Peyer's patch (tissue), 4 donors: ENCODE data around the gene ABHD12. TPM values are rescaled to one million over a fixed set of nuclear protein-coding genes. Genes with fewer than 3 reads are reported as not detected.

Source experiments
- DNase-seq, 3 donors: peaks; one replicate each; pipeline ENCODE4 v3.0.0-alpha.2; 2017 to 2019
- H3K27ac ChIP-seq, 4 donors: fragments of 200-600 bp; sonication (generic); one replicate each; pipeline ENCODE4 v1.5.1; 2016 to 2019
- H3K27me3 ChIP-seq, 2 donors: fragments of 200-600 bp; sonication (generic); one replicate each; pipeline ENCODE4 v1.5.1; 2019
- H3K36me3 ChIP-seq, 3 donors: fragments of 200-600 bp; sonication (generic); one replicate each; pipeline ENCODE4 v1.5.1; 2016 to 2019
- H3K4me1 ChIP-seq, 4 donors: fragments of 200-600 bp; sonication (generic); one replicate each; pipeline ENCODE4 v1.5.1; 2016 to 2019
- H3K4me3 ChIP-seq, 4 donors: fragments of 200-600 bp; sonication (generic); 1 replicate in 3 of 4; 2 replicates in 1 of 4; pipeline ENCODE4 v1.5.1; 2016 to 2019; ENCODE audit warnings: mild to moderate bottlenecking in 1 of 4
- H3K9me3 ChIP-seq, 4 donors: fragments of 200-600 bp; sonication (generic); one replicate each; pipeline ENCODE4 v1.5.1; 2016 to 2019; ENCODE audit warnings: mild to moderate bottlenecking in 1 of 4
- POLR2A ChIP-seq, 2 donors: fragments of 450-650 bp; IDR thresholded peaks; one replicate each; pipeline ENCODE4 v1.5.1; 2017; ENCODE audit warnings: antibody characterized with exemption in 2 of 2, mild to moderate bottlenecking in 2 of 2, moderate library complexity in 2 of 2
- total RNA-seq, 4 donors: library from RNA; depleted of rRNA; stranded (reverse); fragments of >200 nt; gene quantifications; one replicate each; pipeline ENCODE4 v1.1.0, GENCODE V29; 2016
- TF ChIP-seq, protein P1 (sequence below), 6 experiments: fragments of 450-650 bp in 4 of 6; fragments of 200-600 bp in 2 of 6; sonication (generic) in 1 of 6; IDR thresholded peaks; one replicate each; pipeline ENCODE4 v1.5.1; 2017 to 2019; ENCODE audit warnings: antibody characterized with exemption in 6 of 6, mild to moderate bottlenecking in 3 of 6, moderate library complexity in 1 of 6

Gene ABHD12
- total RNA-seq, 4 donors from 2014 or later = 46.2 to 95.4 (median 73.5) TPM

DNA sequence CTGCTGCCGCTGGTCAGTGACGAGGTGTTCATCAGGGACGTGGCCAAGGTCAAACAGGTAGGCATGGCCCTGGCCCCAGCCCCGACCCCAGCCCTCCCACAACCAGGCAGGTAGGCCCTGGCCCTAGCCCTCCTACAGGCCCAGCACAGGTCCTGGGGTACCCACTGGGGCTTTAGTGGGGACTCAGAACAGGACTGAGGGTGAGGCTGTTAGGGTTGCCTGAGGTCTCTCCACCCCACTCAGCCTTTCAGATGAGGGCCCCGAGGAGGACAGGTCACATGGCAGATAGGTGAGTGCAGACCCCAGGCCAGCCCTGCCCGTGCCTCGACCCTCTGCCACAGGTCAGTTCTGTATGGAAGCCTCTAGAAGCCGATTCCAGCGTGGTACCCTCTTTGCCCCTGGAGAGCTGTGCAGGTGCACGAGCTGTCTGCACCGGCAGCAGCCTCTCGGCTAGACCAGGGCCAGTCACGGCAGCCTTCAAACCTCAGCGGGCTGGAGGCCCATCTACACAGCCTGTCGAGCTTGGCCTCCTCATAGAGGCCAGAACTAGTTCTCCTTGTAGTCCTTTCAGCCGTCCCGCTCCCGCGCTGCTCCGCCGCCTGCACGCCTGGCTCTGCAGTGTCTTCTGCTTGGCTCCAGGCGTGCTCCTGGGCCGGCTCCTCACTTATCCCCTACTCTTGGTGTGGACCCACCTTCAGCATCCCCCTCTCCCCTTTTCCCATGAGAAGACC is 107.2 kb downstream of the ABHD12 start:
- peak in 2 of 3 donors; percentile 40 to 43 for DNase-seq
- Histone ChIP-seq H3K9me3 (no peaks in the 10 kb centered on the region), H3K27ac (no peak overlapping the region)

DNA sequence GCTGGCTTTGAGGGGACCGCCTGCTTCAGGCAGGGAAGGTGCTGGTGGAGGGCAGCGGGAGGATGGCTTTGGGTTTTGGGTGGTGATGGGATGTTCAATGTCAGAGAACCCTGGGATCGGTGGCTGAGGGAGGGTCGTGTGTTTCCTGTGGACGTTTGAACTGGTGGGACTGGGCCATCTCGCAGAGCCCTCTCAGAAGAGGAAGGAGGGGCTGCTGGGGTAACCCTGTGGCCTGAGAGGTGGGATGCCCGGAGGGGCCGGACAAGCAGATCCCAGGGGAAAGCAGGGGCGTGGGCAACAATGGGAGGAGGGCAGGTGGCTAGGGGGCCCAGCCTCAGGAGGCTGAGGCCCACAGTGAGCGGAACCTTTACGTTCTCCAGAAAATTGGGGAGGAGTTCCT is 107.8 kb downstream of the ABHD12 start:
- TF ChIP-seq, protein P1, sequence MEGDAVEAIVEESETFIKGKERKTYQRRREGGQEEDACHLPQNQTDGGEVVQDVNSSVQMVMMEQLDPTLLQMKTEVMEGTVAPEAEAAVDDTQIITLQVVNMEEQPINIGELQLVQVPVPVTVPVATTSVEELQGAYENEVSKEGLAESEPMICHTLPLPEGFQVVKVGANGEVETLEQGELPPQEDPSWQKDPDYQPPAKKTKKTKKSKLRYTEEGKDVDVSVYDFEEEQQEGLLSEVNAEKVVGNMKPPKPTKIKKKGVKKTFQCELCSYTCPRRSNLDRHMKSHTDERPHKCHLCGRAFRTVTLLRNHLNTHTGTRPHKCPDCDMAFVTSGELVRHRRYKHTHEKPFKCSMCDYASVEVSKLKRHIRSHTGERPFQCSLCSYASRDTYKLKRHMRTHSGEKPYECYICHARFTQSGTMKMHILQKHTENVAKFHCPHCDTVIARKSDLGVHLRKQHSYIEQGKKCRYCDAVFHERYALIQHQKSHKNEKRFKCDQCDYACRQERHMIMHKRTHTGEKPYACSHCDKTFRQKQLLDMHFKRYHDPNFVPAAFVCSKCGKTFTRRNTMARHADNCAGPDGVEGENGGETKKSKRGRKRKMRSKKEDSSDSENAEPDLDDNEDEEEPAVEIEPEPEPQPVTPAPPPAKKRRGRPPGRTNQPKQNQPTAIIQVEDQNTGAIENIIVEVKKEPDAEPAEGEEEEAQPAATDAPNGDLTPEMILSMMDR (IDR thresholded peaks at IDR 0.05) = no peak
- no peak for TF ChIP-seq POLR2A (IDR thresholded peaks at IDR 0.05)
- peaks cover 0 to 95% (median 0%) of the 10 kb centered on the region in 3 donors for H3K36me3 ChIP-seq
- no peaks in the 10 kb centered on the region for H3K9me3 ChIP-seq
- peak overlapping the region in 1 of 4 donors; percentile 46 for H3K27ac ChIP-seq
- peak in 1 of 3 donors; percentile 35 for DNase-seq
- H3K27me3 ChIP-seq = no peaks in the 10 kb centered on the region
- peaks cover 0 to 23% (median 0%) of the 10 kb centered on the region in 4 donors for H3K4me1 ChIP-seq
- H3K4me3 ChIP-seq = no peak overlapping the region

More for the DNA sequence above, 107.2 kb downstream of the ABHD12 start:
- peaks cover 0 to 95% (median 0%) of the 10 kb centered on the region in 3 donors for H3K36me3 ChIP-seq
- H3K27me3 ChIP-seq = no peaks in the 10 kb centered on the region
- TF ChIP-seq, protein P1 (IDR thresholded peaks at IDR 0.05) = no peak
- no peak for TF ChIP-seq POLR2A (IDR thresholded peaks at IDR 0.05)
- peaks cover 0 to 23% (median 0%) of the 10 kb centered on the region in 4 donors for H3K4me1 ChIP-seq
- no peak overlapping the region for H3K4me3 ChIP-seq

DNA sequence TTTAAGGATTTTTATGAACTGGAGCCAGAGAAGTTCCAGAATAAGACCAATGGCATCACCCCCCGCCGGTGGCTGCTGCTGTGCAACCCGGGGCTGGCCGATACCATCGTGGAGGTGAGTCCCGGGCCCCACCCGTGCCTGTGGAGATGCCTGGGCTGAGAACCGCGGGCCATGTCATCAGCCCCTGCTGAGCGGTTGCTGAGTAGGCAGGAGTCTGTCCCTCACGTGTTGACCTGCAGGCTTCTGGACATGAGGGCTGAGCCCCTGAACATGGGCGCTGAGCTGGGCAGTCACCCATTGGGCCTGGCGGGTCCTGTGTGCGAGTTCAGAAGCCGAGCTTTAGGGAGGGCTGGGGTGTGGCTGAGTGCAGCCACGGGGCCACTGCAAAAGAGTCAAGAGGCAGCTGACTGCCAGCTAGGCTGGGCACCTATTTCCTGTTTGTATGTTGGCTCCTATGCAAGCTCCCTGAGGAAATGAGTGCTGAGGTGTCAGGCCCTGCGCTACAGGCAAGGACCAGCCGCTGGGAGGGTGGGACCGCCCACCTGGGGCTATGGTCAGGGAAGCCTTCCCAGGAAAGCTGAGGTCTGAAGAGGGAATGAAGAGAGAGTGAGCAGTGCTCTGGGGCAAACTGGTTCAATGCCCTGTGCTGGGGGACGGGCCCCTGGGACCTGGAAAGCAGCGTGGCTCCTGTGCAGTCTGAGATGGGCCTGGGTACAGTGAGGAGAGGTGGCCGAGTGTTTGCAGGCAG is 108.4 kb downstream of the ABHD12 start:
- DNase-seq = peak in 2 of 3 donors; percentile 41 to 43
- Histone ChIP-seq H3K4me1 (peaks cover 0 to 23% (median 0%) of the 10 kb centered on the region in 4 donors), H3K27me3 (no peaks in the 10 kb centered on the region), H3K9me3 (no peaks in the 10 kb centered on the region), H3K4me3 (peak overlapping the region in 1 of 4 donors; percentile 24), H3K27ac (peak overlapping the region in 1 of 4 donors; percentile 46), H3K36me3 (peaks cover 0 to 95% (median 0%) of the 10 kb centered on the region in 3 donors)
- TF ChIP-seq, protein P1 (IDR thresholded peaks at IDR 0.05) = no peak
- TF ChIP-seq POLR2A (IDR thresholded peaks at IDR 0.05) = no peak

DNA sequence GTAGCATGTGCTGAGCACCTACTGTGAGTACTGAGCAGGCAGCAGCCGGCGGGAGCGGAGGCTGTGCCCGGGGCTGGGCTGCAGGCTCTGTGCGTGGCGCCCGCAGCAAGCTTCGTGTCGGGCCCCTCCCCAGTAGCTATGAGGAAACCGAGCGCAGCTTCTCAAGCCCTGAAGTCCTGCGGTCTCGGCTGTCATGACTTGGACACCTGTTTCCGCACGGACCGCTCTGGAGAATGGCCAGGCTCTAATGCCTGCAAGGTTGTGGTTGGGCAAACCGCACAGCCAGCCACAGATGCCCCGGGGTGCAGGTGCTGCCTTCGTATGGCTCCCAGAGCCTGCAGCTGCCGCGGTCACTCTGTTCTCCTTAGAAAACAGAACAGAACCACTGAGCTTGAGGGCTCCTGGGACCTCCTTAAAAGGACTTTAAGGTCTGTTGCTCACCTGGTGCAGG is 109.1 kb downstream of the ABHD12 start:
- H3K9me3 ChIP-seq = no peaks in the 10 kb centered on the region
- H3K4me1 ChIP-seq = peaks cover 0 to 23% (median 0%) of the 10 kb centered on the region in 4 donors
- no peaks in the 10 kb centered on the region for H3K27me3 ChIP-seq
- TF ChIP-seq POLR2A (IDR thresholded peaks at IDR 0.05) = no peak
- TF ChIP-seq, protein P1 (IDR thresholded peaks at IDR 0.05) = no peak
- H3K27ac ChIP-seq = peak overlapping the region in 1 of 4 donors; percentile 46
- H3K36me3 ChIP-seq = peaks cover 0 to 95% (median 0%) of the 10 kb centered on the region in 3 donors
- peak; percentile 48 to 93 (median 91) for DNase-seq
- H3K4me3 ChIP-seq = no peak overlapping the region

DNA sequence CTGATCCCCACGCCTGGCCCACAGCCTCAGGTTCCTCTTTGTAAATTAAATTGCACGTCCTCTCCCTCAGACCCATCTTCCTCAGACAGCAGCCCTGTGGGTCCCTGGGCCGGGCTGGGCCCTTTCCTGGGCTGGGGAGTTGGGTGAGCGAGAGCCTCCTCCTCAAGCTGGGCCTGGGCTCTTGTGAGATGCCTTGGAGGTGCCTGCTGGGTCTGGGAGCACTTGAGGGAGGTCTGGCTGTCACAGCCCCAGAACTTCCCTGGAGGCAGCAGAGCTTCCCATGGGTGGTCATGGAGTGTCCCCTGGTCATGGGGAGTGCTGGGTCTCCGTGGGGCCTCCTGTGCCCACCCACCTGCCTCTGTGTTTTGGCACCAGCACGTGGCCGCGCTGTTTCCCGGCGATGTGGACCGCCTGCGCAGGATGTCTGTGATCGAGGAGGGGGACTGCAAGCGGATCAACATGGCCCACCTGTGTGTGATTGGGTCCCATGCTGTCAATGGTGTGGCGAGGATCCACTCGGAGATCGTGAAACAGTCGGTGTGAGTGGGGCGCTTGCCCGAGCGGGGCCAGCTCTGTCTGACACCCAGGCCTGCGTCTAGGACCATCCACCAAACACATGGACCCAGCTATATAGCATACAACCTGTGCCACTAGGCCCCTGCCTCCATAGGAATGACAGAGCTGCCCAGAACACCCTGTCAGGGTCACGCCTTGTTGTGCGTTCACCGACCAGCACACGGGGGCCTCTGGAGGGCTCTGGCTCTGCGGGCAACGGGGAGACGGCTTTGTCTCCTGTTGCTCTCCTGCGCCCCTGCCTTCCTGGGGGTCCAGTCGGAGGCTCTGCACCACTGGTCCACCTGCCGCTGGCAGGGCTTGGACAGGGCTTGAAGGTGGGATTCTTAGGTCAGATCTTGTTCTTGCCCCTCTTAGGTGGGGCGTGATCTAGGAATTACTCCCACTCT is 109.8 kb downstream of the ABHD12 start:
- peak in 2 of 3 donors; percentile 30 to 45 for DNase-seq
- peaks cover 0 to 92% (median 0%) of the 10 kb centered on the region in 3 donors for H3K36me3 ChIP-seq

More for the DNA sequence above, 109.8 kb downstream of the ABHD12 start:
- TF ChIP-seq POLR2A (IDR thresholded peaks at IDR 0.05) = no peak
- TF ChIP-seq, protein P1 (IDR thresholded peaks at IDR 0.05) = no peak
- peaks cover 0 to 23% (median 0%) of the 10 kb centered on the region in 4 donors for H3K4me1 ChIP-seq
- no peak overlapping the region for H3K4me3 ChIP-seq
- peak overlapping the region in 2 of 4 donors; percentile 44 to 50 for H3K27ac ChIP-seq
- H3K27me3 ChIP-seq = no peaks in the 10 kb centered on the region
- H3K9me3 ChIP-seq = no peaks in the 10 kb centered on the region
